Stimulated activated CD4-positive, alpha-beta T cell treated with anti-CD3 and anti-CD28 coated beads, Interleukin-1b, Interleukin-23, amount 100 ng/mL, for 1 hour (primary cell): ENCODE results near the gene RAD18.

ENCODE experiments used
- DNase-seq, 2 donors: peaks; one replicate each; pipeline ENCODE4 v3.0.0-alpha.2; 2020; ENCODE audit warnings: low read depth in 2 of 2

RAD18 gene, protein sequence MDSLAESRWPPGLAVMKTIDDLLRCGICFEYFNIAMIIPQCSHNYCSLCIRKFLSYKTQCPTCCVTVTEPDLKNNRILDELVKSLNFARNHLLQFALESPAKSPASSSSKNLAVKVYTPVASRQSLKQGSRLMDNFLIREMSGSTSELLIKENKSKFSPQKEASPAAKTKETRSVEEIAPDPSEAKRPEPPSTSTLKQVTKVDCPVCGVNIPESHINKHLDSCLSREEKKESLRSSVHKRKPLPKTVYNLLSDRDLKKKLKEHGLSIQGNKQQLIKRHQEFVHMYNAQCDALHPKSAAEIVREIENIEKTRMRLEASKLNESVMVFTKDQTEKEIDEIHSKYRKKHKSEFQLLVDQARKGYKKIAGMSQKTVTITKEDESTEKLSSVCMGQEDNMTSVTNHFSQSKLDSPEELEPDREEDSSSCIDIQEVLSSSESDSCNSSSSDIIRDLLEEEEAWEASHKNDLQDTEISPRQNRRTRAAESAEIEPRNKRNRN

DNA sequence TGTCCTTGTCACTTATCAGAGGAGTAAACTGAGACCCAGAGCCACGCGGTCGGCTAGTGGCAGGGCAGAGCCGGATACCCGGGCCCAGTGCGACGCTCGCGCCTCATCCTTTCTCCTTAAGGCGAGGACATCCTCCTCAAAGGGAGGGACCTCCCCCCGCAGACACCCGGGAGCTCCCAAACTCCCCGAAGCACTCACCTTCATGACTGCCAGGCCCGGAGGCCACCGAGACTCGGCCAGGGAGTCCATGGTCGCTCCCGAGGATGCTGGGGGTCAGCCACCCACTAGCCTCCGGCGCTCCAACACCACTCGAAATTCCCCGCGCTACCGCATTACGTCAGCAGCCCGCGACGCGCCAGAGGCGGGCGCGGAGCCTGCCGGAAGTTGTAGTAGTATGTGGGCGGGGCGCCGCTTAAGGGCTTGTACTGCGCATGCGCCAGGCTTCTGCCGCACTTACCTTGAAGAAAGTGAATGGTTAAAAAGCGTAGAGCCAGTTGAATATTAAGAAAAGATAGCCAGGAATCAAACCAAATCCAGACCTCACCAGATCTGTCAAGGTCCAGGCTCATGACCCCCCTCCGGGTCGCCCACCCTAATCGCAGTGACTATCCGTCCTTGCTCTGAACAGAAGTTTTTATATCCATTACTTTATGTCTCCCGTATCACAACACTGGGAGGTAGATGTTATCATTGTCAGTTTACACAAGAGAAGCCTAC lies at the start of gene RAD18:
Gene RAD18, minus strand, starts transcription at position 336 of the 717 bp plus-strand sequence. Its CDS starts 87 bp downstream, at position 249.
- peak; percentile 74 to 83 for DNase-seq

DNA sequence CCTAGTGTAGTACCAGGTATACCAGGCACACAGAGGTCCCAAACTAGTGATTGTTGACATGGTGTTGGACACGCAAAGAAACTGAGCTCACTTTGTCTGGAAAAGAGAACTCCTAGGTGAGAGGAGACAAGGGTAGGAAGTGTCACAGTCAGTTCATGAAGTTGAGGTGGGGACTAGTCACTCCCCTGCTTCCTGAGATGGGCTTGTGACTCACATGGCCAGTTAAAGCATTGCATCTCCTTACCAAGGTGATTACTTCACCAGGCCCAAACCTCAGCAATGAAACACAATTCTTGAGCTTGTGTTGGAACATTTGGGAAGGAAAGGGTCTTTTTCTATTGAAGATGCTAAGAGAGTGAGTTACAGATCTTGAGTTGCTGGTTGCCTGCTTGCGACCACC lies 49.2 kb upstream of the RAD18 start:
- no peak for DNase-seq

DNA sequence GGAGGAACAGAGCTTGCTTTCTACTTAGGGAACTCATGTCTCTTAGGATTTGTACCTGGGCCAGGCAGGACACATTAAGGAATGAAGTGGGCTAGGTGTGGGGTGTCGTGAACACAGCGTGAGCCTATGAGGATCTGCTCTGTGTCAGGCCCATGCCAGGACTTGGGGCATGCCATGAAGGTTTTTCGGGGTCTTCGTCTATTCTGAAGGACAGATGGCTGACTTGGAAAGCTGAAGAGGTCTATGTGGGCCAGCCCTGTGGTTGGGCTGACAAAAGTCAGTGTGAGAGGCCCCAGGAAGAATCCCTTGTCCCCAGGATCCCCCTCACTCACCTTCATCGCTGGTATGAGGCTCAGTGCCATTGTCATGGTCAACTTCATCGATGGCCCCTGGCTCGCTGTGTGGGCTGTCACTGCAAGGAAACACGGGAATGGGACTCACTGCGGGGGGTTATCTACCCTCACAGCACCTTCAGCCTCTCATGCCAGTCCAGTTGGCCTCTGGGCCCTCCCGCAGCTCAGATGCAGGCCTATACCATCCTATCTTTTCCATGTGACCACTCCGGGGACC lies 46.8 kb upstream of the RAD18 start:
- no peak for DNase-seq

DNA sequence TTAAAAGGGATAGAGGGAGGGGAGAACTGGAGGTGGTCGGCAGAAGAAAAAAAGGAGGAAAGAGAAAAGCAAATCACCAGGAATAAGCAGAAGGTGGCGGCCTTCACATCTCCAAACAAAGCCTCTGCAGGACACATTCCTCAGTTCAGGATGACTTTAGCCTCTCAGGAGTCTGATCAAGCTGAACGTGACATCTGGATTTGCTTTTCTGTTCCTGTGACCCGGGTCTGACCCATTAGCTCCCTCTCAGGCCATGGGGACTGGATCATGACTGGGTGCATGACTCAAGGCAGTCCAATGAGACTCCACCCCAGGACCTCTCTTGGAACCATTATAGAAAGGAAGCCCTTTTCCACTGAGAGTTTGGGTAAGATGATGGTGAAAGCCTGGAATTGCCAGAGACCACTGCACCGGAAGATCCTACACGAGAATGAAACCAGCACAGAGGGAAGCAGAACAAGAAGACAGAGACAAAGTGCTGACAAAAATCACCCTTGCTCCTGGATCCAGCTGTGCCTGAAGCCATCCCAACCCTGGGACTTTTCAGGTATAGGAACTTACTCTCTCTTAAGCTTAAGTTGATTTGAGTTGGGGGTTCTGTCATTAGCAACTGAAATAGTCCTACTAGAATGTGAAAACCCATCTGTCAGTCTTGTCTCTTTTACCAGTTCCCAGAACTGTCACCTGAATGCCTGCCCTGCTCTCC lies 45.4 kb upstream of the RAD18 start:
- DNase-seq: no peak

DNA sequence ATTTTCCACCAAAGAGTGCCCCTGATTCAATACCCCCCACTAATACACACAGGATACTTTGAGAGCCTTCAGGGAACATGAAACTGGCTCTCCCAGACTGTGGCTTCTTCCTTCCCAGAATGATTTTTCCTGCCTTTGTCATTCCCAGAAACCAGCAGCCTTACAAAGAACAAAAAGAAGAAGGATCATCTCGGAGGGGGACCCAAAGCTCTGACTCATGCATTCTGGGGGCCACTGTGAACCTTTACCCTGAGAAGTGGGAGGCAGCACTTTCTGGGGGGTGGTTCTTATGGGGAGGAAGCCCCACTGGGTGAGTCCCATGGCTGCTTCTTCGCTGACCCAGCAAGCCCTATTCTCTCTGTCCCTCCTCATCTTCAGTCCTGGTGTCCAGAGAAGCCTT lies 44.7 kb upstream of the RAD18 start:
- DNase-seq: no peak

DNA sequence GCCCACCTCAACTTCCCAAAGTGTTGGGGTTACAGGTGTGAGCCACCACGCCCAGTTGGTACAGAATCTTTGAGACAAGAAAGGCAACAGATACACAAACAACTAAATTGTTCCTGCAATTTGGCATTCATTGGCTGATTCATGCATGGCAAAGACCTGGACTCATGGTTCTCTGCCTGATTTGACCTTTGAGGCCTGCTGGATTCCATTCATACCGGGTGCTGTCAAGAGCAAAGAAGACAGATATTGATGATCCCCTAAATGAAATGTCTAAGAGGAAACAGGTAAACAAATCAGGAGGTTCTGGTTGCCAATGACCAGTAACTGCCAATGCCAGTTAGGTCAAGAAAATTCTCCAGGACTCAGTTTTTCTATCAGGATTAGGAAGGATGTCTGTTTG lies 43.9 kb upstream of the RAD18 start:
- no peak for DNase-seq

DNA sequence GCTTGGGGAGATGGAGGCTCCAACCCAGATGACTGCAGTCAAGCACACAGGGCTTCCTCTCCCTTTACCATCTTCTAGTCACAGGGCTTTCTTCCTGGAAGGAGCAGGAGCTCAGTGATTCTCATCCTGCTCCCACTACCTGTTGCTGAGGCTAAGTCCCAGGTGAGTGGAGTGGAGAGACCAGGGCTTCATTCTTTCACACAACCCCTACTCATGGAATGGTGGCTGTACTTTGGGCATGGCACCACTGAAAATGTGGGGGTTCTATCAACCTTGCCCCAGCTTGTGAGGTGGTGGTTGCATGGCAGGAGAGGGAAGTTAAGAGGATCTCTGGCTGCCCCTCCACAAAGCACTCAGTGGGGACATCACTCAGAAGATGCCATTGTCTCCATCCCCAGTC lies 36.8 kb upstream of the RAD18 start:
- DNase-seq: no peak

DNA sequence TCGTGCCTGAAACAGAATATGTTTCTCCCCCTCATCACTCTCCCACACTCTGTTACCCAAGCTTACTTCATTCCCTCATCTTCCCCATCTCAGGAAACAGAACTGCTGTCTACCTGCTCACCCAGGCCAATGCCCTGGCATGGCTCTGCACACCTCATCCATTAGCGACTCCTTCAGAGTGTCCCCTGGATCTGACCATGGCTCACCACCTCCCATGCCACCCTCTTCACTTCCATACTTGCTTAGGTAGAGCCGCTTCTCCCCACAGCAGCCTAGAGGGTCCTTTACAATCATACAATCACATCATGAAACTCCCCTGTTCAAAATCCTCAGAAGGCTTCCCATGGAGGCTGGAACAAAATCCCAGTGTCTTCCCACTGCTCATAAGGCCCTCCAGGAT lies 33.9 kb upstream of the RAD18 start:
- no peak for DNase-seq

DNA sequence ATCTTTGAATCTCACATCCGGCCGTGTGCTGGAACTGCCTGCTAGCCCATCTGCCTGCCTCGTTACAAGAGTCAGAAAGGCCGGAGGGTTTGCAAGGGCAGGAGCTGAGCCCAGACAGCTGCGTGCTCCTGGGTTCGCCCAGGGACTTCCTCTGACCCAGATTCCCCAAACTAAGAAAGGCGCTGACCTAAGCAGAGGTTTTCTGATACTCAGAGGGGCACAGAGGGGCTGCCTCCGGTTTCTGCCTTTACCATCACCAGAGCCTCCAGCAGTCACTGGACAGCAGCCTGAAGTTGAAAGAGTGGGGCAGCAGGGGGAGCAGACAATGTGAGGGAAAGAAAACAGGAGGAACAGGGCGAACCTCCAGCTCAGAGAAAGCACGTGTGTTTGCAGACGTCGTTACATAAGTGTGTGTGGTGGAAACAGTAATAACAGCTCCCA lies 33.4 kb upstream of the RAD18 start:
- DNase-seq: no peak

DNA sequence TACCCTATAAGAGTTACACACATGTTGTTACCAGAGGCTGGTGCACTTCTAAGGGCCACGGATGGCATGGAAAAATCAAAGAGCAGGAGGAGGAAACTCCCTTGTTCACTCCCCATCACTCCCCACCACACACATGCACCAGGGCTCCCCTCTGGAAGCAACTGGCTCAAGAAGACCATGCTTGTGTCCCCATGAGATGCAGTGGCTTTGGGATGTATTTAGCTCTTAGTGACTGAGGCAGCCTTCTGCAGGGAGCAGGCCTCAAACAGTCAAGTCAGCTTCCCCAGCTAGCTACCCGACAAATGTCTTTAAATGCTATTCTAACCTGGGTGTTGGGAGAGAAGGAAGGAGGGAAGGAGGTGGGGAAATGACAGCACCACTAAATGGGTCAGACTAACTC lies 32.9 kb upstream of the RAD18 start:
- no peak for DNase-seq

DNA sequence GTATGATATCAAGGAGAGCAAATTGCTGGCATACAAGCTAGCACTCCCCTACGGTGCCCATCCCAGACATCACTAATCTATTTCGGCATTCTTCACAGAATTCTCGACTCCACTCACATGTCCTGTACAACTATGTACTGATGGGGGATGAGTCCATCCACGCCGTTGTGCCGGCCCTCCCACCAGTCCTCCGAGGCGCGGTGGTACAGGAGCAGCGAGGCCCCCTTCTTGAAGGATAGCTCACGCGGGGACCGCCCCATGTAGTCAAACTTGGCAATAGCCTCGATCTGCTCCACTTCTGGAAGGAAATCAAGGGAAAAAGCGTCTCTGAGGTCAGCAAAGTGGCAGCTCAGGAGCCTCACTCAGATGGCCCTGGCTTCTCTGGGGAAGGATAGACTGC lies 31.0 kb upstream of the RAD18 start:
- no peak for DNase-seq

DNA sequence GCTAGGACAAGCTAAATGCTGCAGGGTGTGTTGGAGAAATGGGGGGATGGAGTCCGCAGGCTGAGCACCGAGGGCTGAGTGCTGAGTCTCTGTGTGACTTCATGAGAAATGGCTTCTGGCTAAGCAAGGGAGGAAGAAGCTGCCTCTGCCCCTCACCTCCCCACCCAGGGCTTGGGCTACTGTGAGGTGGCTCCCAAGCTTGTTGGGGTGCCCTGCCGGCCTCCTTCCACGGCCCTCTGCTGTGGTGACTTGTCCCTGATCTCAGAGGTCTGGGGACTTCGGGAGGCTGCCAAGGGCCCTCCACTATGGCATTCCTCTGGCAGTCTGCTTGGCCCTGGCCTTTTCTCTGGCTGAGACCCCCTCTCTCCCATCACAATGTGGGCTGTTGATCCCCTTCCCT lies 30.1 kb upstream of the RAD18 start:
- no peak for DNase-seq

DNA sequence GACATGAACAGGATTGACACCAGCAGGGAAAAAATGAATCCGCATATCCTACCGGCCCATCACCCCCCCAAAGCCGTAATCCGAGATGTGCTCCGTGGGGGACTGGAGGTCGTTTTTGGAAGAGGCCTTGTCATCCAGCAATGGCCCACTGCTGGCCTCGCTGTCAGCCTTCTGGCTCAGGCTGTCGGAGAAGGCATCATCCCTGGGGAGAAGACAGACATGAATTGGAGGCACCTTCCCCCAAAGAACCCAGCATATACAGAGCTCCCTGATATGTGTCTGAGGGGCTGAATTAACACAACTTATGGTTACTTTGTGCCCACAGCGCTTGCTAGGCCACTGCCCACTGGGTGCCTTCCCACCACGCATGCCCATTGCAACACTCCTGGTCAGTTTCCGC lies 29.6 kb upstream of the RAD18 start:
- no peak for DNase-seq

DNA sequence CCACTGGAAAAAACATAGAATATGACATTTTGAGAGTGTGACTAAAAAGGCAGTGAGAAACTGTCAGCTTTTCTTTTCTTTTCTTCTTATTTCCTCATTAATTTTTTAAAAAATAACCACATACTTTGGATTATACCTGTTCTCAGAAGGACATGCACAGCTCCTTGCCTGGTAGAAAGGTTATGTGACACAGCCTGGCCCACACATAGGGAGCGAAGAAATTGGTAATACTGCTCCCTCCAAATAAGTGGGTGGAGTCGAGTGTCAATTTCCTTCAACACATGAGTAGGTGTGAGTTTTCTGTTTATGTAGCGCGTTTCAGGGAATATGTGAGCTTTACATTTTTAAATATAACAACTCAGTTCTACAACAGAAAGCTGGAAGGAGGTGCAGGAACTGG lies 28.9 kb upstream of the RAD18 start:
- no peak for DNase-seq

DNA sequence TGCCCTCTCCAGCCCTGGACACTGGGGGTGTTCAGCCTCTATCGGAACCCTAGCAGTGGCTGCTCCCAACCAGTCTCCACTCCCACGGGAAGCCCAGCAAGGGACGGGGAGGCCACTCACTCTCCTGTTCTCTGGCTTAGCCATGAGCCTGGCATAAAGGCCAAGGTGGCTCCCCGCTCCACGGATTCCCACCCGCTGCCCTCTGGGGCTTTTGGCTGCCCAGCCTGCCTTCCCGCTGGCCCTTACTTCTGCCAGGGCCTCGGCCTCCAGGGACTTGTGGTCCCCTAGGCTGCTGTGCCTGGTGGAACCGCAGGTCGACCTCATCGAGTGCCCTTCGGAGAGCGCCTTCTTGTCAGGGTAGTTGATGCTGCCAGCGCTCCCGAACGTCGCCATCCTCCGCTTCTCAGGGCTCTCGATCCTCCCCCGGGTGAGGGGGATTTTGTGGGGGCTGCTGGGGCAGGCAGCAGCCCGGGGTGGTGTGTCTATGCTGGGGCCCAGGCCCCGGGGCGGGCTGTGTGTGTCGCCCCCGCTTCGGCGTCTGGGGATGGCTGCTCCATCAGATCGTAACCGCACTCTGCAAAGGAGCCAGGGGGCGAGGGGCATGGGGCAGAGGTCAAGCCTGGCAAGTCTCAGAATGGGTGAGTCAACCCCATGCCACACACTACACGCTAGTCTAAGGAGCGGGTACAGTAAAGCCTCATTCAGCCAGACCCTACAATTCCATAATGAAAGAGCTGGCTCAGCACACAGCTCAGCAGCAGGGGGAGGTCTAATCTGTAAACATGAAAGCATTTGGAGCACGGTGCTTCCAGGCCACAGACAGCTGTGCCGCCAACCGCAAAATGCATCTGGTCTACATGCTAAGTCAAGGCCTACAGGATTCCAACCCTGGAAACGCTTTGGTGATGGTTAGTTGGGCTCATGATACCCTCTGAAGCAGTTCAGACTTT lies 27.3 kb upstream of the RAD18 start:
- DNase-seq: no peak

DNA sequence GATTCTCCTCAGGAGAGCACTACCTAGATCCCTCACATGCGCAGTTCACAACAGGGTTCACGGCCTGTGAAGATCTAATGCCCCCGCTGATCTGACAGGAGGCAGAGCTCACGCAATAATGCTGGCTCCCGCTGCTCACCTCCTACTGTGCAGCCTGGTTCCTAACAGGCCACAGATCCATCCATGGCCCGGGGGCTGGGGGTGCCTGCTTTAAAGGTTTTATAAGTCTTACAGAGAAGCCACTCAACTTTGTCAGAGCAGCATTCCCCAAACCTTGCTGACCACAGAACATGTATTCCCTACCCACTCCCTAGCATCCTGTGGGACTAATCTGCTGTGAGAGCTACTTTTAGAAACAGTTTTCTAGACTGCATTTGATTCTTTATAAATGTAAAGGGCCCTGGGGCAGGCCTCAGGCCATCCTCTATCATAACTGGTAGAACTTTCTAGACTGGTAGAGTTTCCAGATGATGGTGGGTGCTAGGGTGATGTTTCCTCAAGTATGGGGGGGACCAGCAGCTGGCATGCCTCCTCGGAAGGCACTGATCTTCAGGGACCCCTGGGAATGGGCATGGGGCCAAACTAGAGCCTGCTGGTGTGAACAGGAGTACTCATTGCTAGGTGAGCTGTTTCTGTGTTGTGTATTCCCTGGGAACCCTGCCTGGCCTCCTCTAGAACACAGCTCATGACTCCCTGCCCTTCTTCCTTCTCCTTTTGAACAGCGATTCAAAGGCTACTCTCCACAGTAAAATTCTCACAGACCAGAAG lies 25.7 kb upstream of the RAD18 start:
- no peak for DNase-seq

DNA sequence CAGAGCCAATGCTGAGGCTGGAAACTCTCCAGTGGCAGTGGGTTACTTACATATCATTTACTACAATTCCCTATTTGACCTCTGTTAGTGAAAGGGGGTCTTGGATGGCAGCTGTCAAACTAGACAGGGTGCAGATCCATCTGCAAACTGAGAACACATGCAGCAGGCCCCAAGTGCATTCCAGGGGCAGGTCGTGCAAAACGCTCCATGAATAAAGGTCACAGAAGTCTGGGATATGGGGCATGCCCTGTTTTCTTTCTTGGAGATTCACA lies 25.0 kb upstream of the RAD18 start:
- no peak for DNase-seq

DNA sequence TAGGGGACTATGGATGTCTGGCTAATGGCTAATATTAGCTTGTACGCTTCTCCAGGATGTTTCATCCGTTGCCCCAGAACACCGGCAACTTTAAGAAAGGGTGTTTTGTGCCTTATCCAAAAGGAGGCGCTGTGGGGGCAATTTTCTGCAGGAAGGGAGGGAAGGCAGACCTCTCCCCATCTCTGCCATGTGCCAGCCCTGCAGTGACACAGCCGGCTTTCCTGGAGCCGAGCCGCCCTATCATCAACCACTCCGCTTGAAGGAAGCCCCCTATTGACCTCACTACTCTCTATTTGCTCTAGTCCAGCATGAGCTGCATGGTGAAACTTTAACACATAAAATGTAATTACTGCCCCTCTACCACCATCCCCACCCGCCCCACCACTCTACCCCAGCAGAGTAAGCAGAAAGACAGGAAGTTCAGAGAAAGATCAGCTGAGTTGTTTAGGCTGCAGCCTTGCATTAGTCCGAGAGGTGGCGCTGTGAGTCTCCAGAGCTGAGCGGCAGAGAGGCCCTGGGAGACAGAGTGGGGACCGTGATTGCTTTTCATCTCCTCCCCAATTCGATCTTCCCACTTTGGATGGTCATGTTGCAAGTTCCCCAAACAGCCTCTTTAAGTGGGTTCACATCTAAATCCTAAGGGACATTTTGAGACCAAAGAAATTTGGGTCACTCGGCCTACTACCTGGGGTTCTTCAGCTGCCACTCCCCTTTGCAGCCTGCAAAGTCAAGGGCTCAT lies 24.5 kb upstream of the RAD18 start:
- DNase-seq: peak in 1 of 2 donors; percentile 30

DNA sequence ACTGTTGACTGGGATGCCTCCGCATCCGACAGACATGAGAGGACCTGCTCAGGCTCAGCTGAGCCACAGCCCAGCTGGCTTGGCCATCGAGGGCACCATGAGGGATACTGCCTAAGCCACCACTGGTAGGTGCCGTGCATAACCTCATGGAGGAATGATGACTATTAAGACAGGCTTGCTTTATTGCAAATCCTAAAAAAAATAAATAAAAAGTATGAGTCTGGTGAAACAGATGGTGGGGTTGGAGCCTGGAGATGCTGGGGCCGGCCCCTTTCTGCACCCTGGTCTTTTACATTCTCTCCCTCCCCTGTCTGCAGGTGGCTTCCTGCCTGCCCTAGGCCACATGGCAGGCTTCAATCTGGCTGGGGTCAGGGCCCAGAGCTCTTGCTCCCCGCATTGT lies 24.0 kb upstream of the RAD18 start:
- DNase-seq: no peak

DNA sequence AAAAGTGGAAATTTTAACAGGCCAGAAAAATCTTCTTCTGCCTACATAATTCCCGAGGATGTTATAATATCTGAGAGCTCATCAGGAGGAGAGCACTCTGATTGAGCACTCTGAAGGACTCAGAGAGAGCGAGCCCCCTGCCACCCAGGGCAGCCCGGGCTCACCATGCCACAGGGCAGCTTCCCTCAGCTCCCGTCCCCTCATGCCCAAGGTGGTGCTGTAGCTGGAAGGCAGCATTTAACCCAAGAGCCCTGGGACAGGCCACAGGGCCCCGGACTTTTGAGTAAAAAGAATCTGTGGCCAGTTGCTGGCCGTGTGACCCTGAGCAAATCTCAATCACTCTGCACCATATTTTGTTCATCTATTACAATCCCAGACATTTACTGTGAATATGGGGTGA lies 23.5 kb upstream of the RAD18 start:
- no peak for DNase-seq
